Stimulated activated CD4-positive, alpha-beta T cell treated with anti-CD3 and anti-CD28 coated beads, TNF-alpha, amount 100 ng/mL, for 48 hours (primary cell): ENCODE data around the gene DCT.
A peak's percentile ranks its signal among the peaks of the same experiment; 100 is the strongest.
"Not testable (repeated sequence)": the region's sequence is repeated elsewhere in the genome, so short reads cannot be mapped to it uniquely, and the experiment has no call there.

Source experiments
- DNase-seq, 3 donors: peaks; one replicate each; pipeline ENCODE4 v3.0.0-alpha.2; 2020; ENCODE audit warnings: low read depth in 3 of 3

DCT gene

GRCh38 chr13:94479616-94480015 lies at the start of gene DCT:
Gene DCT, minus strand, starts transcription at chr13:94479682. Its CDS starts 427 bp downstream, at chr13:94479255.
- no peak for DNase-seq

DNA sequence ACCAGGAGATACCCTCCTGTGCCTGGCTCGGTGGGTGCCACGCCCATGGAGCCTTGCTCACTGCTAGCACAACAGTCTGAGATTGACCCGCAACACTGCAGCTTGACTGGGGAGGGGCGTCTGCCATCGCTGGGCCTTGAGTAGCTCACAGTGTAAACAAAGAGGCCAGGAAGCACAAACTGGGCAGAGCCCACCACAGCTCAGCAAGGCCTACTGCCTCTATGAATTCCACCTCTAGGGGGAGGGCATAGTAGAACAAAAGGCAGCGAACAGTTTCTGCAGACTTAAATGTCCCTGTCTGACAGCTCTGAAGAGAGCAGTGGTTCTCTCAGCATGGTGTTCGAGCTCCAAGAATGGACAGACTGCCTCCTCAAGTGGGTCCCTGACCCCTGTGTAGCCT lies 47.5 kb upstream of the DCT start:
- DNase-seq, result not testable (repeated sequence)

DNA sequence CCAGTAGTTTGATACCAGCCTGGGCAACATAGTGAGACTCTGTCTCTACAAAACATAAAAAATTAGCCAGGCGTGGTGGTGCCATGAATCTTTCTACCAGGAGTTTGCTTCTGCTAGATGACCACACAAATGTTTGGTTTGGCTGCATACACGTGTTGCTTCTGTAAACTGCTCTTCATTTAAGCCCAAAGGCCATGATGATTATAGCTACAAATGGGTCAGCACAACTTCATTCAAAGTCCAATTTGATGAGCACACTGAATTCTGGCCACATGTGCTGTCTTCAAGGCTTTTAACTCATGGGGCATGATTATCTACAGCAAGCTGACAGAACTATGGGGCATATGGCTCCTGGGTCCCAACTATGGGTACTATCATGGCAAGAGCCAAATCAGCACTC lies 46.3 kb upstream of the DCT start:
- no peak for DNase-seq

DNA sequence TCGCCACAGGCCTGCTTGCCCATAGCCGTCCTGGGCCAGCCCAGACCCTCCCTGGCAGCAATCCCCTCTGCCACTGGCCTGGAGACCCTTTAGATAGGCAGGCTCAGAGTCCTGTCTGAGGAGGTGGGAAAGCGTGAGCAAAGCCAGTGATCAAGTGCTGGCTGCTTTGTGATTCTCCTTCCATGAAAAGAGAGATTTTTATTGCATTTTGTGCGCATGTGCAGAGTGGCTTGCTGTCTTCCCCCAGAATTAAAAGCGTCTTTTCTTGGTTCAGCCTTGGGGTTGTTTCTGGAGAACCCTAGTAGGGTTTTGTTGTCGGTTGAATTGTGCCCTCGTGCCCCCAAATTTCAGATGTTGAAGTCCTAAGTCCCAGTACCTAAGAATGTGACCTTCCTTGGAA lies 44.9 kb upstream of the DCT start:
- DNase-seq, result no peak

GRCh38 chr13:94520001-94520400 lies 40.5 kb upstream of the DCT start:
- no peak for DNase-seq

DNA sequence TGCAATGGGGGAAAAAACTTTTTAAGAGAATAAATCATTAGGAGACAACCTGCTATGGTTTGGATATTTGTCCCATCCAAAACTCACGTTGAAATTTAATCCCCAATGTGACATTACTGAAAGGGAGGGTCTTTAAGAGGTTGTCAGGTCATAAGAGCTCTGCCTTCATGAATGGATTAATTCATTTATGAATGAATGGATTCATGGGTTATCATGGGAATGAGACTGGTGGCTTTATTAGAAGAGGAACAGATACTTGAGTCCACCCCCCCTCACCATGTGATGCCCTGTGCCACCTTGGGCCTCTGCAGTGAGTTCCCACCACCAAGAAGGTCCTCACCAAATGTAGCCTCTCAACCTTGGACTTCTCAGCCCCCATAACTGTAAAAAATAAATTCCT lies 37.0 kb upstream of the DCT start:
- no peak for DNase-seq

DNA sequence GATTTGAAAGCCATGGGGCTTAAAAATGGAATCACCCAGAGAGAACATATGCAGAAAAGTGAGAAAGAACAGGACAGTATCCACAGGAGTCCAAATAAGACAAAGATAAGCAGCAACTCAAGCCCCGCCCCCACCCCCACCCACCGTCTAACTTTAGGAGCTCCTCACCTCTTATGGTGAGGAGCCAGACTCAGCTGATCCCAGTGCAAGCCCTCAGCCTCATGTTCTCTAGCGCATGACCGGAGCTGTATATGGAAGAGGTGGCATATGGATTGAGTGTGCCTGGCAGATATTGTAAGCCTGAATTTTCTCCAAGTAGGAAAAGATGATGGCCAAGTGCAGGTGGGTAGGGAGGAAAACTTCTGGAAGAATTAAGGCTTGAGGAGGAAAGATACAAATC lies 36.4 kb upstream of the DCT start:
- no peak for DNase-seq

- no peak for DNase-seq
Observed at GRCh38 chr13:94515374-94515773, 35.9 kb upstream of the DCT start.

DNA sequence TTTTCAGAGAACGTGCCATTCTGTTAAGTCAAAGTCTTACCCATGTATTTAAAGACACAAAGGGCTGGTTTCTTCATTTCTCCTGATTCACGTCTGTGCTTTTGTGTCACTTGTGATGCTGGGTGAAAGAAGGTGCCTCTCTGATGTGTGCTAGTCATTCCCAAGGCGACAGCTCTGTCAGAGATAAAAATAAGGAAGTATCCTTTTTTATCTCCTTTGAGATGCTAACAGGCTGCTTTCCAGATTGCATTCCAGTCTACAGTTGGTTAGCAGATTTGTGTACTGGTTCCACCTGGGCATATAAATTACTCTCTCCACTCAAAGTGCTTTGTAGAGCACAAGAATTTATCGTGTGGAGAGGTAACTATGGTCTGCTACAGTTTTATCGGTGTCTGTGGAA lies 33.5 kb upstream of the DCT start:
- no peak for DNase-seq

- DNase-seq, result no peak
Observed at GRCh38 chr13:94505730-94506129, 26.2 kb upstream of the DCT start.

GRCh38 chr13:94503851-94504250 lies 24.4 kb upstream of the DCT start:
- no peak for DNase-seq

- DNase-seq, result not testable (repeated sequence)
Observed at GRCh38 chr13:94498831-94499230, 19.3 kb upstream of the DCT start.

DNA sequence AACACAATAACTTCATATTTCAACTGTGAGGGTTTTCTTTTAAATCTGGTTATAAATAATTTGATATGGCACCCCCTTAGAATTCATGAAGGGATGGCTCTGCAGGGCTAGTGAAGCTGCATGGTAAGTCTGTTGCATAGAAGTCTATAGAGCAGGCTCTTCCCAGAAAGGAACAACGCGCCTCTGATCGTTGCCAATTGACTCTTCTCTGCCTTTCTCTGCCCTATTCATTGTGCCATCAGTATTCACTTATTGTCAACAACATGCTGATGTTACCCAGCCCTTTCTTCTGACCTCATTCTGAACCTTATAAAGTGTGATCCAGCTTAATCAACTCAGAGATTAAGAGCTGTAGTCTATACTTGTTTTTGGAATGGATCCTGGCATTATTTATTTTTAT lies 16.3 kb upstream of the DCT start:
- no peak for DNase-seq

DNA sequence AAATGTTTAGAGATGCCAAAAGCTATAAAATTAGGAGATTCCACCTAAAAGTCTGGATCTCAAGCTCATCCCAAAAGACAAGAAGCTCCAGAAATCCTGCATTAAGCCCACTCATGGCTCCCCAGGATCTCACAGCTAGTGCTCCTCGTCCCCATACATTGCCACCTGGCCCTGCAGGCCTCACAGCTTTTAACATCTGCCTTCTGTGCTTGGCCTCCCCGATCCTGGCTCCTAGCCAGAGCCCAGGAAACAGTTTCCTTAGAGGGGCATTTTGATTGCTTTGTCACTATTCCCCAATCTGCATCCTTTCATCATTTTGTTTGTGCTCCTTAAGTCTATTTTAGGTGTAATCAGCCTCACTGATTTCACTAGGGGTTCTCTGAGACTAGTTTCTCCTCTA lies 14.5 kb upstream of the DCT start:
- DNase-seq, result no peak

- DNase-seq, result no peak
Observed at GRCh38 chr13:94487043-94487442, 7.6 kb upstream of the DCT start.

DNA sequence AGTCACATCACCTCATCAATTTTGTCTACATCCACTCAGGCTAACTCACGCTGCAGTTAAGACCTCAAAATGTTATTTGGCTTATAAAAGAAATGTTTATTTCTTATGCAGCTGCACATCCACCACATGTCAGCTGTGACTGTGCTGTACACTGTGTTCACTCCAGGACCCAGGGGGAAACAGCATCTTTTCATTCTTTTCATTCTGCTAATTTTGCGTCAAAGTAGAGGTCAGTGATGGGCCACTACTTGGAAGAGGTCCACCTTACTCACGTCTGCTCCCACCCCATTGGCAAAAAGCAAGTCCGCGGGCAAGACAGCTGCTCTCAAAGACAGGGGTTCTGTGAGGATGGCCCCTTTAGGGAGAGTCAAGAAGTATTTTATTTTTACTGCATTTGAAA lies 4.5 kb upstream of the DCT start:
- DNase-seq, result no peak

- DNase-seq, result no peak
Observed at GRCh38 chr13:94481941-94482340, 2.5 kb upstream of the DCT start.

DNA sequence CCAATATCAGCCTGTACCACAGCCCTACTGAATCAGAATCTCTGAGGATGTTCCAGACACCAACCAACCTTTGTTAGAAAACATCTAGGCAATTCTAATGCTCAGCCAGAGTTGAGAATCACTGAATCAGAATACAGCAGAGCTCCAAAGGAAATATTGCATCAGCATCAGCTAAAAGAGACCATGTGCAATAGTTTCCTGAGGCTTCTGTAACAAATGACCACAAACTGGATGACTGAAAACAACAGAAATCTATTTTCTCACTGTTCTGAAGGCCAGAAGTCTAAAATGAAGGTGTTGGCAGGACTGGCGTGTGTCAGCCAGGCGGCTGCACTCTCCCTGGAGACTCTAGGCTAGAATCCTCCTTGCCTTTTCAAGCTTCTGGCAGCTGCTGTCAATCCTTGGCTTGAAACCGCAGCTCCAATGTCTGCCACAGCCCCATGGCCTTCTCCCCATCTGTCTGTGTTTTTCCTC lies 1.2 kb upstream of the DCT start:
- no peak for DNase-seq

DNA sequence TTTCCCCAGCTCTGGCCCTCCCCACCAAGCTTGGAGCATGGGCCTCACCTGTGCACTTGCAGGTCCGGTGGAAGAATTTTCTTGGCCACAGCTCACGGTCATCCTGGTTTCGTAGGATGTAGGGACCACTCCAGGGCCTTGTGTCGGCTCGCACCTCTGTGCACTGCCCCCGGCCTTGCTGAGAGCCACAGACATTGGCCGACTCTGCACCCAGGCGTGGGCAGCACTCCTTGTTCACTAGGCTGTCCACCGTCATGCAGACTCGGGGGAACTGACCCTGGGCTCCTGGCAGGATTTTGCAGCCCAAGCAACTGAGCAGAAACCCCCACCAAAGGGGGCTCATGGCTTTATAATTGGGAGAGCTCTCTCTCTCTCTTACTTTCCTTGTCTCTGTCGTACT lies 569 bp downstream of the DCT start:
- no peak for DNase-seq

- no peak for DNase-seq
Observed at GRCh38 chr13:94470126-94470525, 9.4 kb downstream of the DCT start.

GRCh38 chr13:94464771-94465170 lies 14.7 kb downstream of the DCT start:
- peak in 2 of 3 donors; percentile 17 to 26 for DNase-seq

DNA sequence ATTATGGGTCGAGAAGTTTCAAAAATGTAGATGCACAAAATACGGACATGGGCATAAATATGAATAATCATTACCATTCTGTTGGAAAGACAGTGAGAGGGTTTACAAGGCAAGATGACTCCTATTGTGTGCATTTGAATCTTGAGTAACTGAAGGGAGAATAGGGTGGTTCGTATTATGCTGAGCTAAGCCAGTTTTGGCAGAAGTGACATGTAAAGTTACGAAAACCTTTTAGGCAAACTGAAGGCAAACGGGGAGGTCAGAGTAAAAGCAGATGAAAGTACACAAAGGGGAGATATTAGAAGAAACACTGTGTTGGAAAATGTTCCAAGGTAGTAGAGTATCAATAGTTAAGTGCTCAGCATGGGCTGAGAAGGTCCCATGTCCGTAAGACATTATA lies 16.8 kb downstream of the DCT start:
- DNase-seq, result no peak

GRCh38 chr13:94459116-94459515 lies 20.4 kb downstream of the DCT start:
- no peak for DNase-seq

DNA sequence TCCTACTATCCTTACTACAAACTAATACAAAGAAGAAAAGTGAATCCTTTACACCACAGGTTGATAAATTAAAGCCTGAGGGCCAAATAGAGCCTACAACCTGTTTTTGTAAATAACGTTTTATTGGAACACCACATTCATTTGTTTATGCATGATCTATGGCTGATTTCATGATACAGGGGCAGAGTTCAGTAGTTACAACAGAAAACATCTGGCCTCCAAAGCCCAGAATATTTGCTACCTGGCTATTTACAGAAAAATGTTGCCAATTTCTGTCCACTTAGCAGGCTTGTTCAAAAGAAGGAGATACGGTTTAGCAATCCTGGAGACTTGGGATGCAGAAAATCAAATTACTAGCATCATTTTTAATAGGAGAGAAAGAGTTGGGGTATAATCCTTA lies 24.1 kb downstream of the DCT start:
- DNase-seq, result no peak

DNA sequence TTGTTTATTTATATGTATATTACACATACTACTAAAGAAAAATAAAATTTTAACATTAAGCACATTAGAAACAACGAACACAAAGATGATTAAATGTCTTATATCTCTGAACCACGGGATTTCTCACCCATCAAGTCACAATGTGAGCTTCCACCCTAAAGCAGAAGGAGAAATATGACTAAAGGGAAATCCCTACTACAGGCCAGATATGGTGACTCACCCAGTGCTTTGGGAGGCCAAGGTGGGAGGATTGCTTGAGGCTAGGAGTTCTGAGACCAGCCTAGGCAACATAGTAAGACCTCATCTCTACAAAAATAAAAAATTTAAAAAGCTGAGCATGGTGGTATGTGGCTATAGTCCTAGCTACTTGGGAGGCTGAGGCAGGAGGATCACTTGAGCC lies 24.6 kb downstream of the DCT start:
- no peak for DNase-seq
